Adrenal gland (tissue), 12 donors: ENCODE results near the gene PACC1. TPM values are rescaled to one million over a fixed set of nuclear protein-coding genes. Genes with fewer than 3 reads are reported as not detected.

Experiments
- DNase-seq, 7 donors: peaks; one replicate each; pipeline ENCODE4 v3.0.0-alpha.2; 2019 to 2020
- H3K27ac ChIP-seq, 5 donors: fragments of 200-600 bp; sonication (generic) in 4 of 5; 1 replicate in 3 of 5; 2 replicates in 2 of 5; pipeline versions ENCODE4 v1.5.1 to v1.8.0; 2016 to 2020; ENCODE audit warnings: mild to moderate bottlenecking in 1 of 5
- H3K27me3 ChIP-seq: fragments of 200-600 bp; 2 replicates; pipeline ENCODE4 v1.8.0; 2021
- H3K36me3 ChIP-seq, 2 donors: fragments of 200-600 bp; replicated peaks in 1 of 2; 1 replicate in 1 of 2; 2 replicates in 1 of 2; pipeline versions ENCODE4 v1.5.1 to v1.8.0; 2018 to 2022
- H3K4me1 ChIP-seq, 2 donors: fragments of 200-600 bp; replicated peaks in 1 of 2; 1 replicate in 1 of 2; 2 replicates in 1 of 2; pipeline versions ENCODE4 v1.5.1 to v1.8.0; 2018 to 2021
- H3K4me3 ChIP-seq, 4 donors: fragments of 200-600 bp; sonication (generic) in 3 of 4; one replicate each; pipeline ENCODE4 v1.5.1; 2016 to 2018
- H3K9me3 ChIP-seq, 3 donors: fragments of 200-600 bp; sonication (generic) in 1 of 3; replicated peaks in 1 of 3; 1 replicate in 2 of 3; 2 replicates in 1 of 3; pipeline versions ENCODE4 v1.5.1 to v1.8.0; 2016 to 2021
- CTCF ChIP-seq, 6 experiments: fragments of 450-650 bp in 4 of 6; fragments of 200-600 bp in 2 of 6; sonication (generic) in 1 of 6; IDR thresholded peaks; 1 replicate in 5 of 6; 2 replicates in 1 of 6; pipeline versions ENCODE4 v1.5.1 to v1.8.0; 2016 to 2021; ENCODE audit warnings: antibody characterized with exemption in 6 of 6, mild to moderate bottlenecking in 2 of 6, moderate library complexity in 1 of 6
- POLR2A ChIP-seq, 2 donors: fragments of 450-650 bp; IDR thresholded peaks; one replicate each; pipeline ENCODE4 v1.6.1; 2017; ENCODE audit warnings: antibody characterized with exemption in 2 of 2, mild to moderate bottlenecking in 2 of 2, moderate library complexity in 1 of 2
- WGBS, 4 donors: extraction: QIAGEN DNeasy Blood & Tissue Kit in 2 of 4; methylation state at CpG; one replicate each; pipeline versions ENCODE4 v1.1.5 to v1.1.7; 2013 to 2017; 5-methylcytosine and 5-hydroxymethylcytosine counted together
- intact Hi-C, 2 donors: fragments of 100-400 bp; cut with DNase I; formaldehyde crosslinking; loops; one replicate each; pipeline versions ENCODE4 v1.14.1 to v1.15.0; 2022 to 2023
- polyA plus RNA-seq, 3 donors: library from polyadenylated mRNA; stranded (reverse); fragments of 200-250 nt in 2 of 3; fragments of 350-450 nt in 1 of 3; fragmentation: Illumina TruSeq in 1 of 3; extraction: RNeasy Lipid Tissue Mini Kit (QIAGEN cat#74804) in 1 of 3; gene quantifications; one replicate each; pipeline ENCODE4 v1.2.3, GENCODE V29; 2013 to 2014
- total RNA-seq, 9 donors: library from RNA; depleted of rRNA in 4 of 9; stranded (reverse); fragments of >200 nt in 4 of 9; fragments of 120-200 nt in 1 of 9; fragmentation: NEBNext Ultra II Directional in 1 of 9; extraction: Animal tissue kit (Norgen Biotek cat#: 25700) in 1 of 9; gene quantifications; one replicate each; pipeline versions ENCODE4 v1.1.0 to v1.2.4, GENCODE V29; 2013 to 2023
- donor health status: healthy with polysubstance abuse.
- donor health status: Bipolar disorder and iron deficiency.
- donor health status: DM: yes; HTN: yes; CAD: no.
- donor health status: DM: no; HTN: no; CAD: no.
- donor health status: DM: no; HTN: no; CAD: no.
- donor health status: DM: yes; HTN: yes; CAD: no.

The PACC1 gene
- total and polyA plus RNA-seq, 12 donors: 1.9 to 8.6 (median 4.8) TPM

- Histone ChIP-seq H3K9me3 (no peaks in the 10 kb centered on the region), H3K4me1 (no peaks in the 10 kb centered on the region), H3K4me3 (no peak overlapping the region), H3K27me3 (no peaks in the 10 kb centered on the region), H3K36me3 (no peaks in the 10 kb centered on the region), H3K27ac (no peak overlapping the region)
- 64 to 89% (median 71%) methylated on average over 4 of the region's 4 CpGs for WGBS, 4 donors
- TF ChIP-seq POLR2A (IDR thresholded peaks at IDR 0.05) (no peak), CTCF (IDR thresholded peaks at IDR 0.05) (no peak)
- DNase-seq: no peak
- intact Hi-C loops: no loop called here
Measured at GRCh38 chr1:212381397-212382035, 33.2 kb downstream of the PACC1 start.

DNA sequence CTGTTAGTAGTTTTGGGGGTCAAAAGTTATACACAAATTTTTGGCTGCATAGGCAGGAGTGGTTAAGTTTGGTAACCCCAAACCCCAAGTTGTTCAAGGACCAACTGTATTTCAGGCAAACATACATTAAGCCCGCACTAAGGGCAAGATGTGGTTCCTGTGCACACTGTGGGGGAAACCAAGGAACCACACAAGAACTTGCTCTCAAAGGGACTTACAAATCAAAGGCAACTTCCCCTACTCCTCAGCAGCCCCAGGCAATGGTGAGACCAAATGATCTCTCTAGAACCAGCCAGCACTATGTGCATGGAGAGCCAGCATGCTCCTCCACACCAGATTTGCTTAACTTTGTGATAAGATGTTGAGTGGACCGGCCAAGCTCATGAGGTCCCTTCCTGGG, 35.3 kb downstream of the PACC1 start:
- DNase-seq: no peak
- Histone ChIP-seq H3K4me1 (no peaks in the 10 kb centered on the region), H3K27ac (no peak overlapping the region), H3K27me3 (no peaks in the 10 kb centered on the region), H3K36me3 (no peaks in the 10 kb centered on the region), H3K4me3 (no peak overlapping the region), H3K9me3 (no peaks in the 10 kb centered on the region)
- whole genome bisulfite sequencing, 4 donors: 87 to 100% (median 97%) methylated on average over 2 of the region's 2 CpGs
- TF ChIP-seq POLR2A (IDR thresholded peaks at IDR 0.05) (no peak), CTCF (IDR thresholded peaks at IDR 0.05) (no peak)
- intact Hi-C loops: loop anchor here in 1 of 2 donors (5.0 kb wide), 1 partner anchor 73 kb away; no protein-coding TSS in a partner anchor

DNA sequence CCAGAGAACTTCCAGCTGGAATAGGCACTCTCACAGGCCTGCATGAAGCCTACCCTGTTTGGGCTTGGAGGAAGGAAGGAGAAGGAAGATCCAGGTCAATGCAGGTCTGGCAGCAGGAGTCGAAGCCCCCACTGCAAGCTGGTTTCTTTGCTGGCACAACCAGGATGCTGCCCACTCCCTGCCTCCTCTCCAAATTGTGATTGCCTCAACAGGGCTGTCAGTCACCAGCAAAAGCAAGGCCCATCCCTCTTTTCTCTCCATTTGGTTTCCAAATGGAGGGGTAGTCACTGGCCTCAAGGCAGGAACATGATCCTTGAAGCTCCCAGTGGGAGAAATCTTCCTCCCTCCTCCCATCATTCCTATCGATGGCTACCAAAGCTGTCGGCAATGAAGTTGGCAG, 37.0 kb downstream of the PACC1 start:
- H3K36me3 ChIP-seq: no peaks in the 10 kb centered on the region
- no peak for TF ChIP-seq CTCF (IDR thresholded peaks at IDR 0.05)
- no peak for DNase-seq
- no peaks in the 10 kb centered on the region for H3K4me1 ChIP-seq
- H3K4me3 ChIP-seq: no peak overlapping the region
- intact Hi-C loops: loop anchor here in 1 of 2 donors (5.0 kb wide), 1 partner anchor 75 kb away; no protein-coding TSS in a partner anchor
- H3K27ac ChIP-seq: no peak overlapping the region
- WGBS, 4 donors: 93 to 100% (median 97%) methylated on average over 2 to 3 of the region's 3 CpGs
- H3K27me3 ChIP-seq: no peaks in the 10 kb centered on the region
- no peaks in the 10 kb centered on the region for H3K9me3 ChIP-seq

DNA sequence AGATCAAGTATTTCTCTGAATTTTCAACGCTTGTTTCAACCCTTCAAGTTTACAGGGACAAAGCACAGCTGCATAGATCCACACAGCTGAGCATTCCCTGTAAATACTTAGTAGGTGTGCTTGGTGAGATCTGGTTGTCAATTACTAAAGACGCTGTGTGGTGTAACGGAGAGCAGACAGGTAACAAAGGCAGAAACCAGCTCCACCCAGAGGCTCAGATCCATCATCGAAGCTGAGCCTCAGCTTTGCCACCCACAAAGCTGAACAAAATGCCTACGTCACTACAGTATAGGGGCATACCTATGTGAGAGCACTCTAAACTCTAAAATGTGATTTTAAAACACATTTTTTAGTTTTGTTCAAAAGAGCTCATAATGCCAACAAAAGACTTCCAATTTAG, 38.7 kb downstream of the PACC1 start:
- Histone ChIP-seq H3K4me3 (no peak overlapping the region), H3K36me3 (no peaks in the 10 kb centered on the region), H3K9me3 (no peaks in the 10 kb centered on the region), H3K4me1 (no peaks in the 10 kb centered on the region), H3K27ac (no peak overlapping the region), H3K27me3 (no peaks in the 10 kb centered on the region)
- WGBS, 4 donors: 75 to 94% (median 82%) methylated on average over 5 of the region's 5 CpGs
- no peak for DNase-seq
- TF ChIP-seq CTCF (IDR thresholded peaks at IDR 0.05): no peak
- TF ChIP-seq POLR2A (IDR thresholded peaks at IDR 0.05): no peak
- intact Hi-C loops: loop anchor here in 1 of 2 donors (5.0 kb wide), 1 partner anchor 76 kb away; no protein-coding TSS in a partner anchor
